ENCODE measurements around the gene ZMIZ1.

DNA sequence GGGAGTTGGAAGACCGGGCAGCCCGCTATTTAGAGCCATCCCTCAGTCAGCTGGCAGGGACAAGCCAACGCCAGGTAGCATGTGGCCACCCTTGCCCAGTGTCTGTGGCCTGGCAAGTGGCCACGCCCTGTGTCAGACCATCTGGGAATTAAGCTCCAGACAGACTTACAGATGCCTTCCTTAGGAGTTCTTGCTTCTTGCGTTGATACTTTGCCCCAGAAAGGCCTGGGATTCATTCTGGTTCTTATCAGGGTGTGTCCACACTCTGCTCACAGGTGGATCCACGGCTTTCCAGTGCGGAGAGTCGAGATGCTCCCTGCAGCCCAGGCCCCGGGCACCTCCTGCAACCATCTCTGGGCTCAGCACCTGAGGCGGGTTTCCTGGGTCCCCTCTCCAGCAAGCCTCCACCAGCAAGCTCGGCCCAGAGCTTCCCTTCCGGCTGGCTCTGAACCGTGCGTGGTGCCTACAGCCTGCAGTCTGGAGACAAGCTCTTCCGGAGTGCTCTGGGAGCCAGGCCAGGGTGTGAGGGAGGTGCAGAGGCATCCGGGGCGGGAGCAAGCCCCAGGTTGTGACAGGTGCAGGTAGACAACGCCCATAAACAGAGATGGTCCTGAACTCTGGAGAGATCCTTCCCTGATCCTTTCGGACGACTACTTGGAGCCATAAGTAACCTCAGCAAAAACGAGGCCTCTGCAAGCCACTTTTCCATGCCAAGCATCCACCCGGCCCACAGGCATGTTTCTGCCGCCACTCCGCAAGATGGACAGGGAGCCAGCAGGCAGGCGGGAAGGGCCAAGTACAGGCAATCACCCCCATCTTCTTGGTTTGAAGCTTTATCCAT lies 246.2 kb downstream of the ZMIZ1 start:
- TF ChIP-seq RAD21 (IDR thresholded peaks at IDR 0.05) (no peak), YY1 (IDR thresholded peaks at IDR 0.05) (no peak), EGR1 (IDR thresholded peaks at IDR 0.05; ENCODE audit: low read depth in 2 of 2) (no peak), GABPA (IDR thresholded peaks at IDR 0.05 in 1 of 2, conservative IDR thresholded peaks at IDR 0.05 in 1 of 2) (no peak), SP1 (IDR thresholded peaks at IDR 0.05) (no peak), TAF1 (conservative IDR thresholded peaks at IDR 0.05) (no peak), JUND (IDR thresholded peaks at IDR 0.05) (no peak), RXRA (IDR thresholded peaks at IDR 0.05) (no peak), HNF4A (conservative IDR thresholded peaks at IDR 0.05) (no peak), HNF4G (IDR thresholded peaks at IDR 0.05) (no peak)
- TF ChIP-seq, protein P1, sequence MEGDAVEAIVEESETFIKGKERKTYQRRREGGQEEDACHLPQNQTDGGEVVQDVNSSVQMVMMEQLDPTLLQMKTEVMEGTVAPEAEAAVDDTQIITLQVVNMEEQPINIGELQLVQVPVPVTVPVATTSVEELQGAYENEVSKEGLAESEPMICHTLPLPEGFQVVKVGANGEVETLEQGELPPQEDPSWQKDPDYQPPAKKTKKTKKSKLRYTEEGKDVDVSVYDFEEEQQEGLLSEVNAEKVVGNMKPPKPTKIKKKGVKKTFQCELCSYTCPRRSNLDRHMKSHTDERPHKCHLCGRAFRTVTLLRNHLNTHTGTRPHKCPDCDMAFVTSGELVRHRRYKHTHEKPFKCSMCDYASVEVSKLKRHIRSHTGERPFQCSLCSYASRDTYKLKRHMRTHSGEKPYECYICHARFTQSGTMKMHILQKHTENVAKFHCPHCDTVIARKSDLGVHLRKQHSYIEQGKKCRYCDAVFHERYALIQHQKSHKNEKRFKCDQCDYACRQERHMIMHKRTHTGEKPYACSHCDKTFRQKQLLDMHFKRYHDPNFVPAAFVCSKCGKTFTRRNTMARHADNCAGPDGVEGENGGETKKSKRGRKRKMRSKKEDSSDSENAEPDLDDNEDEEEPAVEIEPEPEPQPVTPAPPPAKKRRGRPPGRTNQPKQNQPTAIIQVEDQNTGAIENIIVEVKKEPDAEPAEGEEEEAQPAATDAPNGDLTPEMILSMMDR (IDR thresholded peaks at IDR 0.05; ENCODE audit: low read depth, low read length, missing input control): no peak
- TF ChIP-seq, protein P2, sequence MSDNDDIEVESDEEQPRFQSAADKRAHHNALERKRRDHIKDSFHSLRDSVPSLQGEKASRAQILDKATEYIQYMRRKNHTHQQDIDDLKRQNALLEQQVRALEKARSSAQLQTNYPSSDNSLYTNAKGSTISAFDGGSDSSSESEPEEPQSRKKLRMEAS (IDR thresholded peaks at IDR 0.05): no peak
- TF ChIP-seq, protein P3, sequence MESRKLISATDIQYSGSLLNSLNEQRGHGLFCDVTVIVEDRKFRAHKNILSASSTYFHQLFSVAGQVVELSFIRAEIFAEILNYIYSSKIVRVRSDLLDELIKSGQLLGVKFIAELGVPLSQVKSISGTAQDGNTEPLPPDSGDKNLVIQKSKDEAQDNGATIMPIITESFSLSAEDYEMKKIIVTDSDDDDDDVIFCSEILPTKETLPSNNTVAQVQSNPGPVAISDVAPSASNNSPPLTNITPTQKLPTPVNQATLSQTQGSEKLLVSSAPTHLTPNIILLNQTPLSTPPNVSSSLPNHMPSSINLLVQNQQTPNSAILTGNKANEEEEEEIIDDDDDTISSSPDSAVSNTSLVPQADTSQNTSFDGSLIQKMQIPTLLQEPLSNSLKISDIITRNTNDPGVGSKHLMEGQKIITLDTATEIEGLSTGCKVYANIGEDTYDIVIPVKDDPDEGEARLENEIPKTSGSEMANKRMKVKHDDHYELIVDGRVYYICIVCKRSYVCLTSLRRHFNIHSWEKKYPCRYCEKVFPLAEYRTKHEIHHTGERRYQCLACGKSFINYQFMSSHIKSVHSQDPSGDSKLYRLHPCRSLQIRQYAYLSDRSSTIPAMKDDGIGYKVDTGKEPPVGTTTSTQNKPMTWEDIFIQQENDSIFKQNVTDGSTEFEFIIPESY (IDR thresholded peaks at IDR 0.05): no peak
- TF ChIP-seq, protein P4, sequence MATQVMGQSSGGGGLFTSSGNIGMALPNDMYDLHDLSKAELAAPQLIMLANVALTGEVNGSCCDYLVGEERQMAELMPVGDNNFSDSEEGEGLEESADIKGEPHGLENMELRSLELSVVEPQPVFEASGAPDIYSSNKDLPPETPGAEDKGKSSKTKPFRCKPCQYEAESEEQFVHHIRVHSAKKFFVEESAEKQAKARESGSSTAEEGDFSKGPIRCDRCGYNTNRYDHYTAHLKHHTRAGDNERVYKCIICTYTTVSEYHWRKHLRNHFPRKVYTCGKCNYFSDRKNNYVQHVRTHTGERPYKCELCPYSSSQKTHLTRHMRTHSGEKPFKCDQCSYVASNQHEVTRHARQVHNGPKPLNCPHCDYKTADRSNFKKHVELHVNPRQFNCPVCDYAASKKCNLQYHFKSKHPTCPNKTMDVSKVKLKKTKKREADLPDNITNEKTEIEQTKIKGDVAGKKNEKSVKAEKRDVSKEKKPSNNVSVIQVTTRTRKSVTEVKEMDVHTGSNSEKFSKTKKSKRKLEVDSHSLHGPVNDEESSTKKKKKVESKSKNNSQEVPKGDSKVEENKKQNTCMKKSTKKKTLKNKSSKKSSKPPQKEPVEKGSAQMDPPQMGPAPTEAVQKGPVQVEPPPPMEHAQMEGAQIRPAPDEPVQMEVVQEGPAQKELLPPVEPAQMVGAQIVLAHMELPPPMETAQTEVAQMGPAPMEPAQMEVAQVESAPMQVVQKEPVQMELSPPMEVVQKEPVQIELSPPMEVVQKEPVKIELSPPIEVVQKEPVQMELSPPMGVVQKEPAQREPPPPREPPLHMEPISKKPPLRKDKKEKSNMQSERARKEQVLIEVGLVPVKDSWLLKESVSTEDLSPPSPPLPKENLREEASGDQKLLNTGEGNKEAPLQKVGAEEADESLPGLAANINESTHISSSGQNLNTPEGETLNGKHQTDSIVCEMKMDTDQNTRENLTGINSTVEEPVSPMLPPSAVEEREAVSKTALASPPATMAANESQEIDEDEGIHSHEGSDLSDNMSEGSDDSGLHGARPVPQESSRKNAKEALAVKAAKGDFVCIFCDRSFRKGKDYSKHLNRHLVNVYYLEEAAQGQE (IDR thresholded peaks at IDR 0.05): no peak
